OCI-LY1 (cell line): Measurements from ENCODE around the gene ERICH6.
A peak's percentile ranks its signal among the peaks of the same experiment; 100 is the strongest.

ENCODE experiments used
- H2AFZ ChIP-seq: fragments of 200-600 bp; sonication (generic), shearing (Covaris generic); 2 replicates; pipeline ENCODE4 v1.6.0; 2014; ENCODE audit warnings: antibody characterized with exemption, mild to moderate bottlenecking, low read length
- H3F3A ChIP-seq: fragments of 200-600 bp; sonication (generic), shearing (Covaris generic); 2 replicates; pipeline ENCODE4 v1.6.0; 2014; ENCODE audit warnings: mild to moderate bottlenecking, antibody characterized with exemption, low read length, moderate library complexity; ENCODE audit not compliant: insufficient read depth
- H3K27ac ChIP-seq: fragments of 200-600 bp; sonication (generic); 2 replicates; pipeline ENCODE4 v1.5.1; 2014; ENCODE audit warnings: low read length, mixed run types, mild to moderate bottlenecking, low read depth; ENCODE audit not compliant: poor library complexity, severe bottlenecking
- H3K27me3 ChIP-seq: fragments of 200-600 bp; sonication (generic); 2 replicates; pipeline ENCODE4 v1.6.0; 2014; ENCODE audit warnings: antibody characterized with exemption, mild to moderate bottlenecking, low read length, moderate library complexity; ENCODE audit not compliant: insufficient read depth
- H3K36me3 ChIP-seq: fragments of 200-600 bp; sonication (generic); 2 replicates; pipeline ENCODE4 v1.6.1; 2014; ENCODE audit warnings: mild to moderate bottlenecking, antibody characterized with exemption, low read length, moderate library complexity, mixed read lengths; ENCODE audit not compliant: insufficient read depth
- H3K4me1 ChIP-seq: fragments of 200-600 bp; sonication (generic); 2 replicates; pipeline ENCODE4 v1.5.1; 2014; ENCODE audit warnings: mild to moderate bottlenecking, low read length, moderate library complexity; ENCODE audit not compliant: insufficient read depth, severe bottlenecking
- H3K4me2 ChIP-seq: fragments of 200-600 bp; sonication (generic), shearing (Covaris generic); 2 replicates; pipeline ENCODE4 v1.6.1; 2014; ENCODE audit warnings: low read length
- H3K4me3 ChIP-seq: fragments of 200-600 bp; sonication (generic); 2 replicates; pipeline ENCODE4 v1.5.1; 2014; ENCODE audit warnings: low read length, low read depth, mild to moderate bottlenecking, mixed read lengths; ENCODE audit not compliant: poor library complexity, severe bottlenecking
- H3K79me2 ChIP-seq: fragments of 200-600 bp; shearing (Covaris generic); 2 replicates; pipeline ENCODE4 v1.6.1; 2016; ENCODE audit warnings: mixed run types, low read length, mixed read lengths; ENCODE audit not compliant: insufficient read depth
- H3K9ac ChIP-seq: fragments of 200-600 bp; sonication (generic), shearing (Covaris generic); 2 replicates; pipeline ENCODE4 v1.6.1; 2014; ENCODE audit warnings: mild to moderate bottlenecking, low read length, mixed read lengths
- H3K9me2 ChIP-seq: fragments of 200-600 bp; sonication (generic), shearing (Covaris generic); 2 replicates; pipeline ENCODE4 v1.6.1; 2014; ENCODE audit warnings: low read depth, mild to moderate bottlenecking, low read length, mixed read lengths
- H3K9me3 ChIP-seq: fragments of 200-600 bp; shearing (Covaris generic); 2 replicates; pipeline ENCODE4 v1.6.1; 2014; ENCODE audit warnings: low read length, mixed read lengths
- H4K20me1 ChIP-seq: fragments of 200-600 bp; sonication (generic), shearing (Covaris generic); 2 replicates; pipeline ENCODE4 v1.6.0; 2016; ENCODE audit warnings: mild to moderate bottlenecking, low read length; ENCODE audit not compliant: insufficient read depth
- EZH2 ChIP-seq: fragments of 200-600 bp; sonication (generic), shearing (Covaris generic); IDR thresholded peaks from 2 replicates; pipeline ENCODE4 v1.8.0; 2017; ENCODE audit warnings: borderline replicate concordance, mixed run types, mild to moderate bottlenecking, antibody characterized with exemption, low read length, moderate library complexity, mixed read lengths
- TF ChIP-seq, protein P1 (sequence below): fragments of 200-600 bp; sonication (generic), shearing (Covaris generic); IDR thresholded peaks from 2 replicates; pipeline ENCODE4 v1.5.1; 2017; ENCODE audit warnings: mild to moderate bottlenecking, antibody characterized with exemption, low read length, moderate library complexity, mixed read lengths

Gene ERICH6

DNA sequence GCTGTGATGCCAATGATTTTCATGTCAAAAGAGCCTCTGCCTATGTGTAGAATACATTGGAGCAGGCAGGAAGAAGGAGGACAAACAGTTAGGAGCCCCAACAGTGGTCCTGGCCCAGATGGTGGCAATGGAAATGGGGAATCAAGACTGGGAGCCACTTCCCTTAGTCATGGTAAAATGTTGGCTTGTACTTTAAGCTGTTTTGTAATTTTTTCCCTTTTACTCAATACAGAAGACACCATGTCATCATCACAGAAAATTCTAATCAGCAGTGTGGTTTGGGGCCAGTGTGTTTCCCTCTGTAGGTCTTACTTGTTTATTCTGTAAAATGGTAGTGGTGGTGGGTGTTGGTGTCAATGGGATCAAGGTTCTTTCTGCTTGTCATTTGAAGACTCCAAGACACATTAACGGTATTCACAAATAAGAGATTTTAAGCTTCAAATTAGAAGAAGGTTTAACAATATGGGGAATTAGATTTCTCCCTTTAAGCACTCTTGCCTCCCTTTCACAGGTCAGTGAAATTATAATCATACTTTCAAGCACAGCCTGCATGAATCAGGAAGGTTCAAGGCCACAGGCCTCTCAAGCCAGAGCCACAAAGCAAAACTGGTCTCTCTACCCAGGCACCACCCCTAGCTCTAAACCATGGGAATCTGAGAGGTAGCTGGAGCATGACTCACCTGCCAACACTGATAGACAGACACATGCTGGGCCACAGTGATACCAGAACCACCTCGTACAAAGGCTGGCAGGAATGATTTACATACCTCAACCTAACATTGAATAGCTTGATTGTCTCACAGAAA lies 34.4 kb upstream of the ERICH6 start:
- H2AFZ ChIP-seq: no peak overlapping the region
- TF ChIP-seq EZH2: no peak
- TF ChIP-seq, protein P1, sequence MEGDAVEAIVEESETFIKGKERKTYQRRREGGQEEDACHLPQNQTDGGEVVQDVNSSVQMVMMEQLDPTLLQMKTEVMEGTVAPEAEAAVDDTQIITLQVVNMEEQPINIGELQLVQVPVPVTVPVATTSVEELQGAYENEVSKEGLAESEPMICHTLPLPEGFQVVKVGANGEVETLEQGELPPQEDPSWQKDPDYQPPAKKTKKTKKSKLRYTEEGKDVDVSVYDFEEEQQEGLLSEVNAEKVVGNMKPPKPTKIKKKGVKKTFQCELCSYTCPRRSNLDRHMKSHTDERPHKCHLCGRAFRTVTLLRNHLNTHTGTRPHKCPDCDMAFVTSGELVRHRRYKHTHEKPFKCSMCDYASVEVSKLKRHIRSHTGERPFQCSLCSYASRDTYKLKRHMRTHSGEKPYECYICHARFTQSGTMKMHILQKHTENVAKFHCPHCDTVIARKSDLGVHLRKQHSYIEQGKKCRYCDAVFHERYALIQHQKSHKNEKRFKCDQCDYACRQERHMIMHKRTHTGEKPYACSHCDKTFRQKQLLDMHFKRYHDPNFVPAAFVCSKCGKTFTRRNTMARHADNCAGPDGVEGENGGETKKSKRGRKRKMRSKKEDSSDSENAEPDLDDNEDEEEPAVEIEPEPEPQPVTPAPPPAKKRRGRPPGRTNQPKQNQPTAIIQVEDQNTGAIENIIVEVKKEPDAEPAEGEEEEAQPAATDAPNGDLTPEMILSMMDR: no peak

DNA sequence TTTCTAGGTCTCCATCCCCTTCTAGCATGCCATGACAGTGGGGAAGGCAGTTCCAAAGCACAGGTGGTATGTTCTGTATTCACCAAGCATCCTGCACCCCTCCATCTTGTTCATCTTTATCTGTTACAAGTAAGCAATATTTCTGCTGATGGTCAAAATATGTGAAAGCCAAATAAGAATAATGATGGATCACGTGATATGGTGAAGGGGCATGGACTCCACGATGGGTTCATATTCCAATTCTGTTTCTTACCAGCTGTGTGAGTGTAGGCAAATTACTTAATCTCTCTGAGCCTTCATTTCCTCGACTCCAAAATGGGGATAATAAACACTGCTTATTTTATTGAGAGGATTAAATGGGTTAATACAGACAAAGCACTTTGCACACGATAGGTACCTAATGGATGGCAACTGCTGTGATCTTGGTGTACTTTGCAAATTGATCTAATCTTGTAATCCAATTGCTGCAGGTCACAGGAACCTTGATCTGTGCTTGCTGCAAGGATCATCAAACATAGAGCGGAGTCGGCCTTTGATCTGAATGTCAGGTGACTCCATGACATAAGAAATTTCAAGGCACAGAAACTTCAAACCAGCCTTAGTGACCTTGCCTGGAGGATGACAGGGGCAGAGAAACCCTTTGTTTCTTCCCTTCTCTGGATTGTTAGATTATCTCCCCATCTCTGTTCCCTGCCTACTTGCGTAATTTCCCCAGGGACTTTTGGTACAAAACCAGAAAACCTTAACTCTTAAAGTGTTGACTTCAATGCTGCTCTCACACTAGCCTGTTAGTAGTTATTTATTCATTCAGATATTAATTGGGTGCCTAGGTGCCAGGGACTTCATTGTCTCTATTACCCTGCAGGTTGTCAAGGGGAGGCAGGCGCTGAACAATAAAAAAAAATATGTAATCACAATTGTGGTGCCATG lies 33.4 kb upstream of the ERICH6 start:
- Histone ChIP-seq H3K4me3 (no peak overlapping the region), H3K4me1 (peaks cover 49% of the 10 kb centered on the region), H3F3A (no peaks in the 10 kb centered on the region; the same call in 1 of the 2 replicates)

More for the DNA sequence above, 34.4 kb upstream of the ERICH6 start:
- no peak overlapping the region for H3K4me3 ChIP-seq
- H3K27ac ChIP-seq: peak overlapping the region; percentile 87
- H4K20me1 ChIP-seq: no peaks in the 10 kb centered on the region
- no peaks in the 10 kb centered on the region for H3K27me3 ChIP-seq
- H3K9me2 ChIP-seq: no peaks in the 10 kb centered on the region
- H3K9ac ChIP-seq: no peak overlapping the region
- H3K4me1 ChIP-seq: peaks cover 58% of the 10 kb centered on the region
- peaks cover 3% of the 10 kb centered on the region; the same call in 1 of the 2 replicates for H3K79me2 ChIP-seq
- H3K9me3 ChIP-seq: no peaks in the 10 kb centered on the region
- H3F3A ChIP-seq: no peaks in the 10 kb centered on the region; the same call in 1 of the 2 replicates
- H3K4me2 ChIP-seq: peak overlapping the region; percentile 53; the same call in 1 of the 2 replicates
- peaks cover 28% of the 10 kb centered on the region for H3K36me3 ChIP-seq

GRCh38 chr3:150736316-150736719 lies 32.6 kb upstream of the ERICH6 start:
- Histone ChIP-seq H3K27ac (no peak overlapping the region), H3K9me2 (no peaks in the 10 kb centered on the region), H3K27me3 (no peaks in the 10 kb centered on the region), H3K9ac (no peak overlapping the region), H3K36me3 (peaks cover 14% of the 10 kb centered on the region), H3K4me3 (no peak overlapping the region), H3K4me2 (no peak overlapping the region), H3K9me3 (no peaks in the 10 kb centered on the region), H3K4me1 (peaks cover 40% of the 10 kb centered on the region), H4K20me1 (no peaks in the 10 kb centered on the region), H3F3A (no peaks in the 10 kb centered on the region; the same call in 1 of the 2 replicates), H3K79me2 (no peaks in the 10 kb centered on the region), H2AFZ (no peak overlapping the region)
- TF ChIP-seq EZH2: no peak
- TF ChIP-seq, protein P1: no peak

More for the DNA sequence above, 33.4 kb upstream of the ERICH6 start:
- H3K79me2 ChIP-seq: peaks cover 3% of the 10 kb centered on the region; the same call in 1 of the 2 replicates
- H3K9ac ChIP-seq: no peak overlapping the region
- no peaks in the 10 kb centered on the region for H3K9me3 ChIP-seq
- H3K27ac ChIP-seq: no peak overlapping the region
- H4K20me1 ChIP-seq: no peaks in the 10 kb centered on the region
- peaks cover 22% of the 10 kb centered on the region for H3K36me3 ChIP-seq
- H2AFZ ChIP-seq: no peak overlapping the region
- H3K4me2 ChIP-seq: no peak overlapping the region
- H3K27me3 ChIP-seq: no peaks in the 10 kb centered on the region
- TF ChIP-seq, protein P1: no peak
- no peak for TF ChIP-seq EZH2
- H3K9me2 ChIP-seq: no peaks in the 10 kb centered on the region
